NT2/D1 (cell line): ENCODE results near the gene TMEM170B.

ENCODE experiments used
- DNase-seq: peaks from one replicate; pipeline ENCODE4 v3.0.0-alpha.2; 2011; ENCODE audit warnings: low read depth, low spot score
- H3K27me3 ChIP-seq: 2 replicates; pipeline ENCODE4 v1.6.0; 2011; ENCODE audit warnings: mild to moderate bottlenecking; ENCODE audit not compliant: insufficient read length, insufficient read depth
- H3K36me3 ChIP-seq: 2 replicates; pipeline ENCODE4 v1.6.1; 2011; ENCODE audit warnings: mild to moderate bottlenecking, low read length, mixed read lengths; ENCODE audit not compliant: insufficient read depth, insufficient read length
- H3K4me1 ChIP-seq: 2 replicates; pipeline ENCODE4 v1.5.1; 2011; ENCODE audit not compliant: insufficient read depth, insufficient read length
- H3K4me3 ChIP-seq: 2 replicates; pipeline ENCODE4 v1.5.1; 2011; ENCODE audit warnings: low read depth; ENCODE audit not compliant: insufficient read length
- H3K9ac ChIP-seq: 2 replicates; pipeline ENCODE4 v1.6.0; 2011; ENCODE audit warnings: low read depth; ENCODE audit not compliant: insufficient read length
- H3K9me3 ChIP-seq: 2 replicates; pipeline ENCODE4 v1.5.1; 2011; ENCODE audit warnings: mild to moderate bottlenecking, low read length; ENCODE audit not compliant: insufficient read depth
- SUZ12 ChIP-seq: IDR thresholded peaks from 2 replicates; pipeline ENCODE4 v1.6.1; 2011; ENCODE audit not compliant: insufficient read length, insufficient read depth; ENCODE audit errors: extremely low read depth
- YY1 ChIP-seq: IDR thresholded peaks from 2 replicates; pipeline ENCODE4 v1.6.1; 2011; ENCODE audit not compliant: insufficient read length, insufficient read depth
- ZNF274 ChIP-seq: IDR thresholded peaks from 2 replicates; pipeline ENCODE4 v1.6.1; 2011; ENCODE audit warnings: mild to moderate bottlenecking, low read depth, low read length

TMEM170B gene

DNA sequence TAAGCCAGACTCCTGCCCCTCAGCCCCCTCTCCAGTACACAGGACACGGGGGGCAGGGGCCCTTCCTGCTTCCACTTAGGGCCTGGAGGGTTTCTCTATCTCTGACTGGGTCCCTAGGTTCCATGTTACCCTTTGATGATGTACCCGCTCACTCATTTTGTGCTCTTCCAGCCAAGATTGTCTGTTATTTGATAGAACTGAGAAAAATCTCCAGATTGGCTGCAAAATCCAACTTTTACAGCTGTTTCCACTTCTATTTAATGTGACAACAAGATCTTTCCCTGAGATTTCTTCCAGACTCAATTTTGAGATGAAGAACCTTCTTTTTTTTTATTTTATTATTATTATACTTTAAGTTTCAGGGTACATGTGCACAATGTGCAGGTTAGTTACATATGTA, 85.7 kb downstream of the TMEM170B start:
- Histone ChIP-seq H3K9me3 (no peaks in the 10 kb centered on the region), H3K4me3 (no peak overlapping the region), H3K9ac (no peak overlapping the region), H3K36me3 (no peaks in the 10 kb centered on the region), H3K27me3 (no peaks in the 10 kb centered on the region), H3K4me1 (no peaks in the 10 kb centered on the region)
- DNase-seq: no peak
- TF ChIP-seq SUZ12 (no peak), YY1 (no peak), ZNF274 (no peak)

GRCh38 chr6:11625302-11625701, 87.8 kb downstream of the TMEM170B start:
- TF ChIP-seq SUZ12 (no peak), ZNF274 (no peak), YY1 (no peak)
- H3K9me3 ChIP-seq: no peaks in the 10 kb centered on the region
- H3K4me3 ChIP-seq: no peak overlapping the region
- H3K4me1 ChIP-seq: no peaks in the 10 kb centered on the region
- DNase-seq: no peak
- H3K27me3 ChIP-seq: no peaks in the 10 kb centered on the region
- no peaks in the 10 kb centered on the region for H3K36me3 ChIP-seq
- H3K9ac ChIP-seq: no peak overlapping the region

- H3K9me3 ChIP-seq: no peaks in the 10 kb centered on the region
- H3K4me3 ChIP-seq: no peak overlapping the region
- no peaks in the 10 kb centered on the region for H3K36me3 ChIP-seq
- TF ChIP-seq YY1 (no peak), ZNF274 (no peak), SUZ12 (no peak)
- no peak for DNase-seq
- no peaks in the 10 kb centered on the region for H3K4me1 ChIP-seq
- no peak overlapping the region for H3K9ac ChIP-seq
- H3K27me3 ChIP-seq: no peaks in the 10 kb centered on the region
Measured at GRCh38 chr6:11626356-11626755, 88.8 kb downstream of the TMEM170B start.

- Histone ChIP-seq H3K27me3 (no peaks in the 10 kb centered on the region), H3K4me1 (no peaks in the 10 kb centered on the region), H3K9ac (no peak overlapping the region)
Measured at GRCh38 chr6:11628562-11628961, 91.0 kb downstream of the TMEM170B start.

DNA sequence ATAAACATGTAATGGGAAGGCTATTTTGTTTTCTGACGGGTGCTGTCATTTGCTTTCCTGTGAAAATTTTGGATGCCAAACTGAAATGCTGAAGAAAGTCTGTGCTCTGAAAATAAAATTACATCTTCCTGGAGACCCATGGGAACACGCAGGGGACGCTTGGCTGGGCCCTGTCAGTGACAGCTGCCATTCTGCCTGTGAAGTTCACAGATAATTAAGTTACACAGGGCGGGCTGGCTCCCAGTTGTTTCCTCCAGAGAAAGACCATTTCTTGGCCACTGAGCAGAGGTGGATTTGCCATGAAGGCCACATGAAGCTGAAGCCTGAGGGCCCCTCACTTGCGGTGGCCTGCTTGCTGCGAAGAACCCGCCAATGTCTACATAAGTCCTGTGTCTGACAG, 93.5 kb downstream of the TMEM170B start:
- TF ChIP-seq ZNF274: no peak
- TF ChIP-seq YY1: no peak
- TF ChIP-seq SUZ12: no peak
- H3K27me3 ChIP-seq: no peaks in the 10 kb centered on the region

More at GRCh38 chr6:11628562-11628961, 91.0 kb downstream of the TMEM170B start:
- TF ChIP-seq YY1 (no peak), SUZ12 (no peak), ZNF274 (no peak)
- Histone ChIP-seq H3K36me3 (no peaks in the 10 kb centered on the region), H3K9me3 (no peaks in the 10 kb centered on the region), H3K4me3 (no peak overlapping the region)
- no peak for DNase-seq

DNA sequence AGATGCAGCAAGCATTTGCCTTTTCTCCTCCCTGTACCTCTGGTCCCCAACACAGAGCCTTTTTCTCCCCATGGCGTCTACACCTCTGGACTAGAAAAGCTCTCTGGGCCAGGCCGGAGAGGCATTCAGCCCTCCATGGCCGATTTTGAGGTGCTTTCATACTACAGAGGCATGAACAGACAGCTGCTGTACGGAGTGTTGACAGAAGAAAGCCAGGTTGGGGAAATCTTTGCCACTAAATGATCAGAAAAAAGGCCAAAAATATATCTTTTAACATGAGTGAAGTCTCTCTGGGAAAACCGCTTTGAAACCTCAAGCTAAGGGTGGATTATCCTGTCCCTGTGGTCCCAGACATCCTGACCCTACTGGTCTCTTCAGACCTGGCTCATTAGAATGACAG, 94.0 kb downstream of the TMEM170B start:
- no peaks in the 10 kb centered on the region for H3K4me1 ChIP-seq
- no peaks in the 10 kb centered on the region for H3K9me3 ChIP-seq
- TF ChIP-seq SUZ12 (no peak), YY1 (no peak), ZNF274 (no peak)
- H3K9ac ChIP-seq: no peak overlapping the region
- DNase-seq: no peak
- no peaks in the 10 kb centered on the region for H3K36me3 ChIP-seq
- no peaks in the 10 kb centered on the region for H3K27me3 ChIP-seq
- H3K4me3 ChIP-seq: no peak overlapping the region

More for the DNA sequence above, 93.5 kb downstream of the TMEM170B start:
- Histone ChIP-seq H3K36me3 (no peaks in the 10 kb centered on the region), H3K4me3 (no peak overlapping the region), H3K9ac (no peak overlapping the region), H3K4me1 (no peaks in the 10 kb centered on the region), H3K9me3 (no peaks in the 10 kb centered on the region)
- no peak for DNase-seq

DNA sequence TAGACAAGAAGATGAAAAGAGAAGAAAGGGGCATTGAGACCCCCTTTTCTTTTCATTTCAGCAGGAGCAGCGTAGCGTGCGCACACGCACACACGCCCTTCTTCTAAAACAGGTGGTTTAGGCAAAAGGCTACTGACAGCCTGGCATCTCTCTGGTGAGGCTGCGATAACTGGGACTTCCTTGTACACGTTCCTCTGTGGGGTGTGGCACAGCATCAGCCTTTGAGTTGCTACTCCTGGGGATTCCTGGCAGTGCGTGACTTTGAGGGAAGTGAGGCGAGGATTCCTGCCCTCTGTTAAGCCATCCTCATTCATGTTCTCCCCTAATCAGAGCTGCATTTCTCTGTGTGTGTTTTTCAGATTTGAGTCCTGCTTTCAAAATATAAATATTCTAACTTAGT, 94.7 kb downstream of the TMEM170B start:
- DNase-seq: no peak
- TF ChIP-seq YY1 (no peak), SUZ12 (no peak), ZNF274 (no peak)
- no peak overlapping the region for H3K9ac ChIP-seq

More for the DNA sequence above, 94.7 kb downstream of the TMEM170B start:
- no peaks in the 10 kb centered on the region for H3K9me3 ChIP-seq
- no peak overlapping the region for H3K4me3 ChIP-seq
- no peaks in the 10 kb centered on the region for H3K27me3 ChIP-seq
- no peaks in the 10 kb centered on the region for H3K4me1 ChIP-seq
- no peaks in the 10 kb centered on the region for H3K36me3 ChIP-seq
